NOMO-1 (cell line): ENCODE results near the gene QSOX1.
"Not testable (repeated sequence)": the region's sequence is repeated elsewhere in the genome, so short reads cannot be mapped to it uniquely, and the experiment has no call there.

Experiments
- DNase-seq, 2 experiments: peaks; one replicate each; lab custom pipeline; 2025; ENCODE audit not compliant: unreplicated experiment in 2 of 2; lab: John Stamatoyannopoulos, UW

QSOX1 gene

GRCh38 chr1:180188091-180188506 lies 33.4 kb downstream of the QSOX1 start:
- no peak for DNase-seq

DNA sequence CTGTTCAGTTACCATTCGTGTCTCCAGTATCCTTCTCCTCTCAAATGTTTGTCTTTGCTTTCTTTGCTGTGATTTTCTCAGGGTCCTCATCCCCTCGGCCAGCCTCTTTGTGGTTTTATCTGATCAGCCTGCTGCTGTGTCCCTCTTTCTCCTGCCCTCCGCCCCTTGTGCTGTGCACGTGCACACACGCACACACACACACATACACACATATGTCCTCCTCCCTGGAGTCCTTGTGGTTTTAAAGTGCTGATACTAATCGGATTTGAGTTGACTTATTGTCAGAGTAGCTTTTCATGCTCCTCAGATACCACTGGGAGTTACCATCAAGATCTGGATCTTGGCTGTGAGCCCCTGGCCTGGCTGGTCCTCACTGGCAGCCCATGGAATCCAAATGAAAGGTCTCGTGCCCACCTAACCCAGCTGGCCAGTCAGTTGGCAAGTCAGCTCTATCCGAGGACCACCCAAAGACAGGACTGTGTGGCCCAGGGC lies 34.1 kb downstream of the QSOX1 start:
- DNase-seq = no peak

- DNase-seq = no peak
Measured at GRCh38 chr1:180190091-180190490, 35.4 kb downstream of the QSOX1 start.

DNA sequence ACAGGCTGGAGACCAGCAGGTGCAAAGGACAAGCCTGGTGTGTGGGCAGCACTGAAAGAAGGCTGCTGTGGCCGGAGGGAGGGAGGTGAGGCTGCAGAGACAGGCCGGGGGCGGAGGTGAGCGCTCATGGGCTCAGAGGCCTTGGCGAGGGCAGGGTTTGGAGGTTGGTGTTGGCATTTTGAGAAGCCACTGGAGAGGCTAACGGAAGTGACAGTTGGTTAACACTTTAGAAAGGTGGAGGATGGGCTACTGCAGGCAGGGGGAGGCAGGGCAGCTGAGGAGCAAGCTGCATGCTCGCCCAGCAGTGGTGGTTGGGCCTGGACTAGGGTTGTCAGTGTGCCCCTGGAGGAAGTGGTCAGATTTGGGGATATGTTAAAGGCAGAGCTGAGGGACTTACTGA lies 37.5 kb downstream of the QSOX1 start:
- no peak for DNase-seq

GRCh38 chr1:180193141-180194047 lies 38.7 kb downstream of the QSOX1 start:
- DNase-seq = no peak

DNA sequence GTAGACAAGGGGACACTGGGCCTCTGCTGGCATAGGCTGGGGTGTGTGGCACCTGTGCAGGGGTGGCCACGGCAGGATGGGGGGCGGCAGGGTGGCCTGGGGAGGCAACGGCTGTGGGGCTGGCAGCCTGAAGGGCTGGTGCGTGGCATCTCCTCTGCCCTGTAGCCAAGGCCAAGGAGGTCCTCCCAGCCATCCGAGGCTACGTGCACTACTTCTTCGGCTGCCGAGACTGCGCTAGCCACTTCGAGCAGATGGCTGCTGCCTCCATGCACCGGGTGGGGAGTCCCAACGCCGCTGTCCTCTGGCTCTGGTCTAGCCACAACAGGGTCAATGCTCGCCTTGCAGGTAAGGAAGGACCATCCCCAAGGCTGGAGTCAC lies 39.4 kb downstream of the QSOX1 start:
- no peak for DNase-seq

DNA sequence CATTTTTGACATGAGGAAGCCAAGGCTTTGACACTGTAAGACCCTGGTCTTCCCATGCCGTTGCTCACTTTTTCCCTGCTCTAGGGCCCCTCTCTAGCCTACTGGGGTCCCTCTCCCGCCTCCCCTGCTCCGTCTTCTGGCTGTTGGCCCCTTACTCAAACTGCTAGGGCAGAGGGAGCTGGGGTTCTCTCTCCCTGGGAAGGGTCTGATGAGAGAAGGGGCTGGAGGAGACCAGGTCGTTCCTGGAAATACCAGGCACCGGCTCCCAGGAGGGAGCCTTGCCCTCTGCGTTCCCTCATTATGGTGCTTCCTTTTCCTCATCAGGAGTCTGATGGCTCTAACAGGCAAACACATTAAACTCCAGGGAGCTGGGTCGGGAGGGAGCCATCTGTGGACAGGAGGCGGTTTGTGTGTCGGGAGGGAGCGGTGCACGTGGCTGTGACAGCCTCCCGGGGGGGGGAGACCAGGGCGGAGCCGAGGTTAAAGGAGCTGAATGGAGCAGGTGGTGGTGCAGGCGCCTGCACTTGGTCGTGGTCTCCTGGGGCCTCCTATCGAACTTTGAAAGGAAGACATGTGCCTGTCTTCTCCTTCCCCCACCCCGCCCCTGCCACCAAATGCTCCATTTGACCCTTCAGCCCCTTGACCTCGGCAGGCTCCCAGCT lies 40.0 kb downstream of the QSOX1 start:
- DNase-seq = no peak

DNA sequence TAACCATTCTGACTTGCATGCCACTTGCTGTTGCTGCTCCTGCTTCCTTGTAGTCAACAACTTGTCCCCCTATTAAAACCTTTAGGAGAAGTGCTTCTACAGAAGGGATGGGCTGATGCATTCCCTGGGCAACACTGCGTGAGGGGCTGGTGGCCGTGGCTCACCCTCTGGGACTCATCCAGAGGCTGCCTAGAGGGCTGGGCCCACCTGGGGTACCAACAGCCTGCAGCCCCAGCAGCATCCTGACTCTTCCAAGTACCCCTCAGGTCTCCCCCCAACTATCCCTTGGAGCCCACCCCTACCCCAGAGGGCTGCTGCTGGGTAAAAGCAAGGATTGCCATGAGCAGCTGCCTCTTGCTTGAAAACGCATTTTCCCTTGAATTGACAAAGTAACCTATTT lies 40.7 kb downstream of the QSOX1 start:
- DNase-seq = no peak

DNA sequence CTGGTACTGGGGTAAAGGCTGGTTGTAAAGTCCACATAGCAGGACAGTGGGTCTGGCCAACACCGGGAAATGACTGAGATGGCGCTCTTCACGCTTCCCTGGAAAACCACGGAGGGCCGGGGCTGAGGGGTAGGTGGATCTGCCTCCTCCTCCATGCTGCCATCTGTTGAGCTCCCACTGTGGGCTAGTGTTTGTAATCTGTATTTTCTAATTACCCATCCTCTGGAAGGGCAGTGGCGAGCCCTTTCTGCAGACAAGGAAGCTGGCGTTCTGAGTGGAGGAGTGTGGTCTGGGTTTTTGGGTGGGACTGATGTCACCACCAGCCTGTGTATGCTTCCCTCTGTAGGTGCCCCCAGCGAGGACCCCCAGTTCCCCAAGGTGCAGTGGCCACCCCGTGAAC lies 41.2 kb downstream of the QSOX1 start:
- no peak for DNase-seq

- DNase-seq = no peak
Measured at GRCh38 chr1:180196436-180197003, 41.9 kb downstream of the QSOX1 start.

DNA sequence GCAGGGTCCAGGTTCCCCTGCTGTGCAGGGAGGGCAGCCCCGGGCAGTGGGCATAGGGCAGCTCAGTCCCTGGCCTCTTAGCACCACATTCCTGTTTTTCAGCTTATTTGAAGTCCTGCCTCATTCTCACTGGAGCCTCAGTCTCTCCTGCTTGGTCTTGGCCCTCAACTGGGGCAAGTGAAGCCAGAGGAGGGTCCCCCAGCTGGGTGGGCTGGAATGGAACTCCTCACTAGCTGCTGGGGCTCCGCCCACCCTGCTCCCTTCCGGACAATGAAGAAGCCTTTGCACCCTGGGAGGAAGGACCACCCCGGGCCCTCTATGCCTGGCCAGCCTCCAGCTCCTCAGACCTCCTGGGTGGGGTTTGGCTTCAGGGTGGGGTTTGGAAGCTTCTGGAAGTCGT lies 42.6 kb downstream of the QSOX1 start:
- DNase-seq = no peak

DNA sequence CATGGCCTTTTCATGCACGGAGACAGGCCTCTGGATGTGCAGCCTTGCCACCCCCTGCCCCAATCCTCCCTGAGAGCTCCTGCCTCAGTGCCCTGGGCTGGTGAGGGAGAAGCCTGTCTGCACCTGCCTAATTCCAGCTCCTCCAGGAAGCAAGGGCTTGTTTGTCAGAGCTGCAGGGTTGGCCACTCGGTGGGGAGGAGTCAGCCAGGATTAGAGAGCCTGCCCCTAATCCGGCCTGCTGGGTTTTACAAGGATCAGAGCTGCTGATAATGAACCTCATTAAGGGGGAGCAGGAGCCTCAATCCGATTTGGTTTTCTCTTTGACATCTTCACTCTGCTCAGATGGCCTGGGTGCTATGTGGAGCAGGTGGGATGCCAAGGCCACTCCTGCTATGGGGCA lies 43.5 kb downstream of the QSOX1 start:
- DNase-seq = no peak

- DNase-seq = no peak
Measured at GRCh38 chr1:180198611-180199010, 43.9 kb downstream of the QSOX1 start.

- DNase-seq = no peak
Measured at GRCh38 chr1:180199018-180199417, 44.3 kb downstream of the QSOX1 start.

GRCh38 chr1:180201451-180202200 lies 47.0 kb downstream of the QSOX1 start:
- no peak for DNase-seq

DNA sequence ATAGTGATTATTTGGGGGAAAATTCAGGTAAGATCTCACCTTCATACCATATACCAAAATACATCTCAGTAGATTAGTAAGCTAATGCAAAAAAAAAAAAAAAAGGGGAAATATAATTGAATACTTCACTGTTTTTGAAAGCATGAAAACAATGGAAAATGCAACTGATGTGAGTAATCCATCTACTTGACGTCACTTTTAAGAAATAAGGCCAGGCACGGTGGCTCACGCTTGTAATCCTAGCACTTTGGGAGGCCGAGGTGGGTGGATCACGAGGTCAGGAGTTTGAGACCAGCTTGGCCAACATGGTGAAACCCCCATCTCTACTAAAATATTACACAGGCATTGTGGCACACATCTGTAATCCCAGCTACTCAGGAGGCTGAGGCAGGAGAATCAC lies 47.9 kb downstream of the QSOX1 start:
- not testable (repeated sequence) for DNase-seq

- no peak for DNase-seq
Measured at GRCh38 chr1:180204231-180204630, 49.6 kb downstream of the QSOX1 start.

- DNase-seq = no peak
Measured at GRCh38 chr1:180206581-180206980, 51.9 kb downstream of the QSOX1 start.

GRCh38 chr1:180208264-180208663 lies 53.6 kb downstream of the QSOX1 start:
- DNase-seq = peak; percentile 24 to 57

- no peak for DNase-seq
Measured at GRCh38 chr1:180210008-180210620, 55.4 kb downstream of the QSOX1 start.
